HG03378 (cell line): ENCODE data around the gene STYXL2.
A peak's percentile ranks its signal among the peaks of the same experiment; 100 is the strongest.

Experiments used
- ATAC-seq: cut with Tn5 transposase; IDR thresholded peaks from one replicate; pipeline ENCODE4 v1.9.1; 2021; ENCODE audit warnings: mild to moderate bottlenecking, moderate library complexity; ENCODE audit not compliant: unreplicated experiment

STYXL2 gene

DNA sequence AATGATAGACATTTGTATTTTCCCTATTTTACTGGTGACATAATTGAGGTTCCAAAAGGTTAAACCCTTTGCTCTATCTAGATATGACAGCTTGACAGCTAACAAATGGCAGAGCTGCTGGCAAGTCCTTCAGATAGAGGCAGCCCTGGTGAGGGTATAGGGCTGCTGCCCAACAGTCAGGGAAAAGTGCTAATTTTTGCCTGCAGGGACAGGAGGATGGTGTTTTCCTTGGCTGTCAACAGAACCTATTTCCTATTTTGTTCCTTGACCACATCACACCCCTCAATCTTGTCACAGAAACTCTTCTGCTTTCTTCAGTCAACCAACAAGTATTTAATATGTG is 16.0 kb upstream of the STYXL2 start:
- no peak for ATAC-seq

DNA sequence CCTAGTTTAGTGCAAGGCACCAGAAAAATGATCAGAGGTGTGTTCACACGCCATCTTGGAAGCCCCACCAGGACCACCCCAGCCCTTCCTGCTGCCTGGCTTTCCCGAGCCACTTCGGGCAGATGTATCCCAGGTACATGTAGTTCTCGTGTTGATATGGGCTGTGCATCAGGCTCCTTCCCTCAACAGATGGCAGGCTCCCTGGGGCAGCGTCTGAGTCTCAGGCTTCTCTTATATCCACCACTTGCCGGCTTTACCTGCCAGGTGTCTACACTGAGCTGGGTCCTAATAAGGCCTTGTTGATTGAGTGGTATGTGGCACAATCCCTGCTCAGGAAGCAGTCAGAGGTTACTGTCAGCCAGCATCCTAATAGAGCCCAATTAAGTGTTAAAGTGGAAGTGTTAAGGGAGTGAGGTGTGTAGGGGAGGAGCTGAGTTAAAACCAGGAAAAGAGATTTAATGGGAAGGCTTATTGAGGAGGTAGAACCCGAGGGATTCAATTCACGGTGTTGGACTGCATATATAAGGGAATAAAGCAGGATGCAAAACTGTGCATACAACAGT is 12.2 kb upstream of the STYXL2 start:
- ATAC-seq = no peak

DNA sequence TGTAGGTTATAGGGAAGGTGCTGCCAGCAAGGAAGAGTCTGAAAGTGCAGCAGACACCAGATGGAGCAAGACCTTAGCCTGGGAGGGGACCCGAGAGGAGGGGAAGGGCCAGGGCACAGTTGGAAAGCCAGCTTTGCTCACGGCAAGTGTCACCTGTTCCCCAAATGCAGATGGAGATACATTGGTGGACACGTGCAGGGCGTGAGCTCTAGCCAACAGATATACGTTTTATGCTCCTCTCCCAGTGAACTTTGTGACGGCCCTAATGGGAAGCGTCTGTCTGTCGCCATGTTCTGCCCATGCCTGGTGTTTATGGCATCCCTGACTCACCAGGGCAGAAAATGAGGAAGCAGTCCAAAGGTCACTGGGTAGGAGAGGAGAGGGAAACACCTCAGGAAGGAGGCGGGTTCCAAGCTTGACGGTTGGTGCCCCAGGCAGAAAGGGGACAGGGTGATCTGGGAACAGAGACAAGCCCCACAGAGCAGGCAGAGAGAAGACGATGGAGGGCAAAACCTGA is 11.3 kb upstream of the STYXL2 start:
- ATAC-seq = no peak

DNA sequence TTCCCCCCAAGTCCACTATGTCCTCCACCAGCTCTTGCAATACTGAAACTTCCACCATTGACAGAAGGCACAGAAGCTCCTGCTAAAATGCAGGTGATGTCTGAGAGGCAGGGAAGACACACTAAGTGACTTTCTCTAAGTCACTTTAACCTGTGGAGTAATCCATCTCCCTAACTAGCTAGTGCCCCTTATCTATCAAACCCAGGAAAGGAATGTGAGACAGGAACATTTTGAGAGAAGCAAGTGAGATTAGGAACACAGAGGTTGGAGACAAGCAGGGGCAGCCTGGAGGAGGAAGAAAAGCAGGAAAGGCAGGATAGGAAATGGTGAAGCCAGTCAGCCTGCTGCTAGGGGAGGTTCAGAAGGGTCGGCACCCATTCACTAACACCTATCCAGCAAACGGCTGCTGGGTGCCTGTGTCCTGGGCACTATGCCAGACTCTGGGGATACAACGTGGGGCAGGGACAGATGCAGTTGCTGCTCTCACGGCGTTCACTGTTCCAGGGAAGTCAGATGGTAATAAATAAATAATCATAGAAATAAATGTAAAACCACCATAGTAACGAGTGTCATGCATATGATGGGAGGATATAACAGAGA is 10.7 kb upstream of the STYXL2 start:
- no peak for ATAC-seq

DNA sequence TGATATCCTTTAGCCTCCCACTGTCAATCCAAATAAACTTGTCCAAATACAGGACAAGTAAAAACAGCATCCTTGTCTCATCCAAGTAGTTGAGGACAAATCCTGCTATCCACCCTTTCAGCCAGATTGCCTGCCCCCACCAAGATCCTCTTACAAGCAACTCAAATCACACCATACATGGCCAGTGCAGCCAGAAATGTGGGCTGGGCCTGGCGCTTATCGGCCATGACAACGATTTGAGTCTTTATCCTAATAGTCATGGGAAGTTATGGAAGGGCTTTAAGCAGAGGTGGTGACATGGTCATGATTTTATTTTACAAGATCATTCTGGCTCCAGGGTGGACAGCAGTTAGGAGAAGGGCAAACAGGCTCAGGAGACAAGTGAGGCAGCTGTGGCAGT is 10.0 kb upstream of the STYXL2 start:
- ATAC-seq = no peak

DNA sequence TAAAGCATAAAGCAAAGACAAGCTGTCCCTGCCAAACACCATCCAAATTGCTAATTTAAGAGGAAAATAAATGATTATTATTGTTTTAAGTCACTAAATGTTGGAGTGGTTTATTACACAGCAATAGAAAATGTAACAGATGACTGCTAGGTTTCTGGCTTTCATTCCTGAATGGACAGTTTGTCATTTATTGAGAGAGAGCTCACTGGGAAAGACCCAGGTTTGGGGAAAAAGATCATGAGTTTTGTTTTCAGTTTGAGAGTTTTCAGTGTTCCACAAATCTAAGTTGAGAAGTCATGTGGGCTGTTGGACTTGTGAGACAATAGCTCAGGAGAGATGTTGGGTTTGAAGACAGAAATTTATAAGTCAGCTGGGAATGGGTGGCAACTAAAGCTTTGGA is 9.1 kb upstream of the STYXL2 start:
- ATAC-seq = no peak

DNA sequence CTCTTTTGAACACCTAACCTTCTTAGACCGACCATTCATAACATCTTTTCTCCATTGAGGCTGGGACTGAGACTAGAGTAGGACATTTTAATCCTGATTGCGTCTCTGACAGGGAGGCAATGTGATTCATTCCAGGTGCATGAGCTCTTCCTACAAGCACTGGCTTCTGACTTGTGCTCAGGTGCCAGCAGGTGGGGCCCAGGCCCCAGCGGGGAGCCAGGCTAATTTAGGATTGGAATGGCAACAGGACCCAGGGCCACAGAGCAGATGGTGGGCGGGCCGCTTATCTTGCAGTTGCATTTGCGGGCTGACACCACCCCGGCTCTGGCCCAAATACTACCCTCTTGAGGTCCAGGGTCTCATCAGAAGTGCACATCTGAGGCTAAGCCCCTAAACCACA is 7.8 kb upstream of the STYXL2 start:
- ATAC-seq = no peak

DNA sequence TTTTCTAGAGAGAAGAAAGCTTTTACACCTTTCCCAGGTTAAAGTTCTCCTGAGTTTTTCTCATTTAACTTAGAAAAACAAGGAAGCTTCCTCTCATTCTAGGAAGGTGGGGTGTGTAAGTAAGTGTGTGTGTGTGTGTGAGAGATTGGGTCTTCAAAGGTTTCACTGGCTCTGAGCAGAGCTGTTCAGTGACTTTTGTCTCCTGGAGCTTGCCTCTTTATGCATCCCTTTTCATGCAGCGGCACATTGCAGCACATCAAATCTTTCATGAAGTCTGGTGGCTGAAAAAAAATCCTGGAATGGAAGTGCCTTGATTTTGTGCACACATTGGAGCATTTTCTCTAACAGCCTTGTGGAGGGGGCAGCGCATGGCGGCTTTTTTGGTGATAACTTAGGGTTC is 7.1 kb upstream of the STYXL2 start:
- ATAC-seq = no peak

DNA sequence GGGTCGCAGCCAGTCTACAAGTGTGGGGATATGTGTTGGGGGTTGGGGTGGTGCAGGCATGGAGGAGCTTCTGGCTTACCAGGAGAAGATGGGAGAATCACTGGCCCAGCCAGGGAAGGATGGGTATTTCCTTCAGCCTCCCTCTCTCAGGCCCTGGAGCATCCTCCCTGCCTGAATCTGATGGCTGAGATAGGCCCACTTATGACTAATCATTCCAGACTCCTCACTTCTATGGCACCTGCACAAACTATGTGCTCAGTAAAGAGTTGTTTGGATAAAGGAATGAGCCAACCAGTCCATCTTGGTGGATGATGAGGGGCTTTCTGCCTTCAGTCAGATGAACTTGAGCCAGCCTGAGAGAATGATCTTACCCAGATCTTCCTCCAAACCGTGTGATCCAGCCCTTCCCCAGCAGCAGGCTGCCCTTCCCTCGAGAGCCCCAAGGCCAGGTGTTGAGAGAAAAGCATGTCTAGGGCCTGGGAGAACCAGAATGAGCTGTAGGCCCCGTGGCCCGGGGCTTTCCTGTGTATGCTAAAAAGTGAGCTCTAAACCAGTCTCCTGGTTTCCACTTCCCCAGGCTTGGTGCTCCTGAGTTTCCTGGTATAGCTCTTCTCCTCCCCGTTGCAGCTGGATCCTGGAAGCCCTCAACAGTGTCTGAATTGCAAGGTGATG is 5.0 kb upstream of the STYXL2 start:
- ATAC-seq = no peak

DNA sequence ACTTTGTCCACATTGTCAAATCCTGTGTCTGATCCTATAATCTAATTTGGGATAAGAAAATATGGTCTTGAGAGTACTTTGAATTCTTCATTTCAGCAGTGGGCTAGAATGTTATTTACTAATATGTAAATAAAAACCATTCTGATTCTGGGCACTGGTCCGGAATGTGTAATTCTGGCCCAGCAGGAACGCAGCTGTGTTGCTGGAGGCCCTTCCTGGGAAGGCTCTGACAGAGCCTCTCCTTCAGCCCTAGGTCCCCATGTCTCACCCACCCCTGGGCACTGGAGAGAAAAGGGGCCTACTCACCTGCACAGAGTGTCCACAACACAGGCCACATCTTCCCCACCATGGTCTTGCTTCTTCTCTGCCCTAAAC is 3.9 kb upstream of the STYXL2 start:
- ATAC-seq = no peak

DNA sequence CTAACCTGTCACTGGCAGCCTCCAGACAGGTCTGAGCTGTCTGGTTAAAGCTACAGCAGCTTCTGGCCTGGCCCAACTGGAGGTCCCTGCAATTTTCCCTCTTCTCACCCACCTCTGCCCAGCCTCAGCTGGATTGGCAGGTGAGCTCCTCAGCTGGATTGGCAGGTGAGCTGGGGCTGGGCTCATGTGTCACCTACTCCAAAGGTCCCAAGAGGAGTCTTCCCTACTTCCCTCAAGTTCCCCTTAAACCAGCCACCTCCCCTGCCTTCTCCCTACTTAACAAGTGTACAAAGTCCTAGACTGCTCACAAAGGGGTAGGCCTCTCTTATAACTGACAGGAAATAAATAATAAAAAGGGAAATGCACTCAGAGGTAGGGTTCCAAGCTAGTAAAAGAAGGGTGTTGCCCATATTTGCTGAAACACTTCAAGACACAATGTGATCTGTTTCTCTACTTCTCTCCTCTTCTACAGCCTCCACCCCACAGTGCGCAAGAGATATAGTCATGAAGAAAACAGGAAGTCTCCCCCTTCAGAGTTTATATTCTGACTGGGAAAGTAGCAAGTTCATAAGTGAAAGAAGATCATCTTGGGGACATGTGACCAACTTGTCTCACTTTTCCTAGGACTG is 3.4 kb upstream of the STYXL2 start, which contains the start of gene GPA33:
Gene GPA33, minus strand, starts transcription at position 64 of the 629 bp plus-strand sequence. CDS start 90 bp downstream, outside the sequence.
- ATAC-seq = peak; percentile 66

DNA sequence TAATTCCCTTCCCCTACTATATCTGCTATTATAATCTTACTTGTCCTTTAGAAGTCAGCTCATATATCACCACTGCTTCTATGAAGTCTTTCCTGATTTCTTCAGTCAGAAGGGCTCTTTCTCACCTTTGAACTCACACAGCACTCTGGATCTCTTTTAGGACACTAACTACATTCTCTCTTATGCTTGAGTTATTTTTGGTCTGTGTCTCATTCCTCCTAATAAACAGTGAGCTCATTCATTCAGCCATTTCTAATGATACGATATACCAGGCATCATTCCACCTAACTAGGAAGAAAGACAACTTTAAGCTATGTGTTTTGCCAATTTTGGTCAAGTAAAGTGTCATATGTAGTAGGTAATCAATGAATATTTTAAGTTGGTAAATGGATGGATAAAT is 1.2 kb upstream of the STYXL2 start:
- no peak for ATAC-seq

DNA sequence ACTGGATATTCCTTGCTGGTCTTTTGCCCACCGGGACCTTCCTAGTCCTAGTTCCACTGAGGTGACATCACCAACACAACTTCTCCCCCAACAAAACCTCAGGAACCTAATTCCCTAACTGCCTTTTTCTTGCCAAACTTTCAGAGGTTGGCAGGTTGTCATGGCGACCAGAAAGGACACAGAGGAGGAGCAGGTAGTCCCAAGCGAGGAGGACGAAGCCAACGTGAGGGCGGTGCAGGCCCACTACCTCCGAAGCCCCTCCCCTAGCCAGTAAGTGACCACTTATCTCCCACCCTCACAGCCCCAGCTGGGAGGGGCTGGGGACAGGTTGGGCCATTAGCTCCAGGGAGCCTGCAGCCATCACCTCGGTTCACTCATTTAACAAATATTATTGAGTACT is 815 bp downstream of the STYXL2 start:
- no peak for ATAC-seq

DNA sequence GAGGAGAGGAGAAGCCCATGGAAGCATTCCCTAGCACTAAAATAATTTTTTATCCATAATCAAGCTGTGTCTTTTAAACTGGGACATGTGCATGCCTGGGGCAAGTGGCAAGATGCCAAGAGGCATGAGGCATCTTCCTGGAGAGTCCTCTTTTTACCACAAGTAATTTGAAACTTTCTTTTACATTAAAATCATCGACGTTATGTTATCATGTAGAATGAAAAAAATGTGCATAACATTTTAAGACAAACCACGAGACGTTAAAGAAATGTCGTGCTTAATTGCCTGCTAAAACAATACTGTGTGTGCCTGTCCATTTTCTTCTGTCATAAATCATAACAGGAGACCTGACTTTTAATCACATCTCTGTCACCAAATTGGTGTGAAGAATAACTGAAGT is 1.5 kb downstream of the STYXL2 start:
- ATAC-seq = no peak

DNA sequence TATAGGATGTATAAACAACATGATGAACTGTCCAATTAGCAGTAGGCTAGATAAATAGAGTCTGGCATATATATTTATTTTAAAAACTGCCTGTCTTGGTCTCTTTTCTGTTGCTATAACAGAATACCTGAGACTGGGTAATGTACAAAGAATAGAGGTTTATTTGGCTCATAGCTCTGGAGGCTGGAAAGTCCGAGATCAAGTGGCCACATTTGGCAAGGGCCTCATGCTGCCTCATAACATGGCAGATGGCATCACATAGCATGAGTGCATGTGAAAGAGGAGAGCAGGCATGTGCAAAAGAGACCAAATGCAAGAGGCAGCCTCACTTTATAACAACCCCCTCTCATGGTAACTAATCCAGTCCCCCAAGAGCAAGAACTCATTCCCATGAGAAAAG is 6.0 kb downstream of the STYXL2 start:
- no peak for ATAC-seq

DNA sequence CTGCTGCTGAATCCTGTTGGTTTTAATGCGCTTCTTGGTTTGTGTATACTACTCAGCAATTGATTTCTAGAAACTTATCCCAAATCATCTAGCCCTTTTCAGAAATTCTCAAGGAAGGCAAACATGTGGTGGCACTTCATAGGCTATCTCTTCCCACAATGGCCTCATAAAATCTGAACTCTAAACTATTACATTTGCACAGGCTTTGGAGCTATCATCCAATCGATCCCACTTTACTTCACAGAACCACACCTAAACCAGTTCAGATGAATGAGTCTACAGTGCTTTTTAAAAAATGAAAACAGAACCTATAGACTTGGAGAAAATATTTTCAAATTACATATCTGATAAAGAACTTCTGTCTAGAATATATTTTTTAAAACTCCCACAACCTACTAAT is 6.9 kb downstream of the STYXL2 start:
- ATAC-seq = no peak

DNA sequence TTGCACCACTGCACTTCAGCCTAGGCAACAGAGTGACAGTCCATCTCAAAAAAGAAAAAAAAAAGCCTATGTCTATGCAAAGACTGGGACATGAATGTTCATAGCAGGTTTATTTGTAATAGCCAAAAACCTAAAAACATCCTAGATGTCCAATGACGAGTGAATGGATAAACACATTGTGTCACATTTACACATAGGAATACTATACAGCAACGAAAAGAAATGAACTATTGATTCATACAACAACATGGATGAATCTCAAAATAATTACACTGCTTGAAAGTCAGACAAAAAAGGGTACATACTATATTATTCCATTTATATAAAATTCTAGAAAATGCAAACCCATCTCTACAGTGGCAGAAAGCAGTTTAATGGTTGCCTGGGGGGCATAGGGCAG is 7.9 kb downstream of the STYXL2 start:
- no peak for ATAC-seq

DNA sequence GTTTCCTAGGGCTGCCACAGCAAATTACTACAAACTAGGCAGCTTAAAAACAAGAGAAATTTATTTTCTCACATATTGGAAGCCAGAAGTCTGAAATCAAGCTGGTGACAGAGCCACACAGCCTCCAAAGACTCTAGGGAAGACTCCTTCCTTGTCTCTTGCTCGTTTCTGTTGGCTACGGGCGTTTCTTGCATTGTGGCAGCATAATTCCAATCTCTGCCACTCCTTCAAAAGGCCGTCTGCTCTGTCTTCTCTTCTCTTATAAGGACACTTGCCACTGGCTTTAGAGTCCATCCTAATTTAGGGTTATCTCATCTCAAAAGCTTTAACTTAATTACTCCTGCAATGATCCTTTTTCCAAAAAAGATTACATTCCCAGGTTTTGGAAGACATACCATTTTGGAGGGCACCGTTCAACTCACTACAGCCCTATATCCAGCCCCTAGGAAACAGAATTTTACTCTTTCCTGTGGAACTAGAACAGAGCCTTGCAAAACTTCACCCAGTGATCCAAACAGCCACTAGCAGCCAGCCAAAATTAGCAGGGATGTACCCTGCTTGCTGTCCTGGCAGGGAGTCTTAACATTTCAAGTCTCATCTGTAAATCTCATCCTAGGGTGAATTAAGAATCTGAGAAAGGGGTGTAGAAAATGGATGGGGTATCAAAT is 9.2 kb downstream of the STYXL2 start:
- no peak for ATAC-seq

DNA sequence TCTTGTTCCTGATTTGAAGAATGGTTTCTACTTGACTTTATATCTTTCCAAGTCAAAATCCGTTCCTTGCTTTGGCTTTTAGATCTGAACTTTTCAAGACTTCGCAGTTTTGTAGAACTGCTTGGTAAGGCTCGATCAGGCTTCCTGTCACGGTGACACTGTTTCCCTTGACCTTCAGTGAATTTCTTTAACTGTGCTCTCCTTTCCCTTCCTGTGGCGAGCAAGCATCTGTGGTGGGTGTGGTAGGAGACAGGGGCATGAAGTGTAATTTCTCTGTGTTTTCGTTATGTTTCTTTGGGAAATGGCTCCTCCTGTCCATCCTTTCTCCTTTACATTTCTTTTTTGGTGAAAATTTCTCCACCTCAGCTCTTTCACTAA is 10.4 kb downstream of the STYXL2 start:
- ATAC-seq = no peak

DNA sequence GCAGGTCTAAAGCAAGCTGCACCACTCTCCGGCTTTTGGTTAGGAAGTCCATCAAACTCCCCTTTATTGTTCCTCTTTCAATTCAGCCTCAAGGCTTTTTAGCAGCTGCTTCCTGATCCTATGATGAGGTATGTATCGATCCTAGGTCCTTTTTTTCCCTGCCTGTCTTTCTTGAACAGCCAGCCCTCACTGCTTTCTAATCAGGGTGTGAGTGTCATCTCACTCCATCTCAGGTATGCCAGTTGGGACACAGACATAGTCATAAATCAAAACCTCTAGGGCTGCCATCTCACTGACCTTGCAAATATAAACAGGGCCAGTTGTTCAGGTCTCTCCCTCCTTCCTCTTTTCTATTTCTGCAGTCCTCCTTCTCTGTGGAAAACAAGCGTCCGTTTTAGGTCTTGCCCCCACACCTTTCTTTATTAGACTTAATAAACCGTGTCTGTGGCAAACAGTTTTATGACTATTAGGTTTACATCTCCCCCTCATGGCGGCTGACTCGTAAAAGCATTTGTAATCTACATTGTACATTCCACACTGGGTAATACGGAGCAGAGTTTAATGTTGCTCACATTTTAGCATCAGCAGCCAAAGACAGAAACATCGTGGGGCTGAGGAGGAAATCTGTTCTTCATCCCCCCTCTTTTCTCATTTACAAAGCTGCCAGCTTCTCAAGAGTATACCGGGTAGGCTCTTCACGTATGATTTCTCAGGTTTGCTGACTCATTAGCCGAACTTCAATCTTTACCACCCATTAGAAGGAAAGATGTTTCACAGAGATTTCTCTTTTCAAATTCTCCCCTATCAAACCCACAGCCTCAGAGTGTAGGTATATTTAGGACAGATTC is 11.6 kb downstream of the STYXL2 start:
- no peak for ATAC-seq

DNA sequence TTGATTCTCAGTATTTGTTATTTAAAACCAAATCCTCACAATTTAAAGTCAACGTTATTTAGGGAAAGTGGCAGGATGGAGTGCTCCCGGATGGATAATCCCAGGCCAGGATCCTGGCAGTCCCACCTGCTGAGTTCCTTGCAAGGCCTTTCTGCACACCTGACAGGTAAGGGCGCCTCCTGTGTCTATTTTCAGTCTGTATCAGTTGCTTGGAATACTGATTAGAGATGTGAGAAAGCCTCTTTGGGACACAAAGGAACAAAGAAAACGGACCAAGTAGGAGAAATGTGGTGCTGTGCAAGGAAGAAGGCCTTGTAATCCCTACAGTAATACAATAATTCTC is 12.2 kb downstream of the STYXL2 start:
- no peak for ATAC-seq
